SU-DHL-6 (cell line): Measurements from ENCODE around the gene TLR9.

Source experiments
- H2AFZ ChIP-seq: fragments of 200-600 bp; sonication (generic); 2 replicates; pipeline ENCODE4 v1.6.1; 2014; ENCODE audit warnings: low read depth, mild to moderate bottlenecking, moderate library complexity, mixed read lengths, antibody characterized with exemption, low read length; ENCODE audit not compliant: severe bottlenecking
- H3F3A ChIP-seq: fragments of 200-600 bp; shearing (Covaris generic); 2 replicates; pipeline ENCODE4 v1.6.0; 2016; ENCODE audit warnings: antibody characterized with exemption, mild to moderate bottlenecking; ENCODE audit not compliant: insufficient read depth
- H3K27ac ChIP-seq: fragments of 200-600 bp; sonication (generic); 2 replicates; pipeline ENCODE4 v1.5.1; 2016; ENCODE audit warnings: low read depth, mild to moderate bottlenecking, low read length, moderate library complexity, mixed read lengths
- H3K27me3 ChIP-seq: fragments of 200-600 bp; sonication (generic), shearing (Covaris generic); 2 replicates; pipeline ENCODE4 v1.6.0; 2014; ENCODE audit warnings: mild to moderate bottlenecking, low read length
- H3K36me3 ChIP-seq: fragments of 200-600 bp; sonication (generic); 2 replicates; pipeline ENCODE4 v1.6.1; 2014; ENCODE audit warnings: mild to moderate bottlenecking, low read length, mixed read lengths
- H3K4me2 ChIP-seq: fragments of 300-600, 200-600 bp; shearing (Covaris generic), sonication (generic); 2 replicates; pipeline ENCODE4 v1.6.0; 2014; ENCODE audit warnings: low read length, low read depth, mild to moderate bottlenecking; ENCODE audit not compliant: poor library complexity, severe bottlenecking
- H3K4me3 ChIP-seq: fragments of 200-600 bp; sonication (generic); 2 replicates; pipeline ENCODE4 v1.5.1; 2014; ENCODE audit warnings: antibody characterized with exemption, low read length, mild to moderate bottlenecking, mixed read lengths; ENCODE audit not compliant: insufficient read depth, poor library complexity, severe bottlenecking
- H3K79me2 ChIP-seq: fragments of 200-600 bp; sonication (generic); 2 replicates; pipeline ENCODE4 v1.6.1; 2014; ENCODE audit warnings: mild to moderate bottlenecking, low read length, moderate library complexity; ENCODE audit not compliant: insufficient read depth
- H3K9ac ChIP-seq: fragments of 200-600 bp; sonication (generic); 2 replicates; pipeline ENCODE4 v1.7.0; 2014; ENCODE audit warnings: mild to moderate bottlenecking, low read length
- H3K9me2 ChIP-seq: fragments of 200-600 bp; sonication (generic); replicated peaks from 2 replicates; pipeline ENCODE4 v1.6.1; 2014; ENCODE audit warnings: low read length; ENCODE audit not compliant: insufficient read depth
- H3K9me3 ChIP-seq: fragments of 200-600 bp; sonication (generic); 2 replicates; pipeline ENCODE4 v1.6.1; 2014; ENCODE audit warnings: low read length, mixed read lengths; ENCODE audit not compliant: insufficient read depth
- H4K20me1 ChIP-seq: fragments of 200-600 bp; sonication (generic); 2 replicates; pipeline ENCODE4 v1.6.1; 2014; ENCODE audit warnings: low read depth, mild to moderate bottlenecking, antibody characterized with exemption, low read length, moderate library complexity, mixed read lengths
- CTCF ChIP-seq: fragments of 200-600 bp; sonication (generic); IDR thresholded peaks from one replicate; pipeline ENCODE4 v1.5.1; 2017; ENCODE audit warnings: antibody characterized with exemption, mild to moderate bottlenecking, low read length, moderate library complexity; ENCODE audit not compliant: insufficient read depth, poor library complexity, severe bottlenecking
- EZH2phosphoT487 ChIP-seq: fragments of 200-600 bp; sonication (generic), shearing (Covaris generic); conservative IDR thresholded peaks from 2 replicates; pipeline ENCODE4 v1.6.1; 2018; ENCODE audit warnings: mild to moderate bottlenecking, antibody characterized with exemption, low read length, moderate library complexity, mixed read lengths

TLR9 gene

GRCh38 chr3:52213005-52213404 is 12.4 kb downstream of the TLR9 start:
- Histone ChIP-seq H3K27me3 (no peaks in the 10 kb centered on the region), H3K4me2 (no peak overlapping the region), H3K9me2 (no peaks in the 10 kb centered on the region), H3K36me3 (peaks cover 13% of the 10 kb centered on the region; the same call in 1 of the 2 replicates), H3K9ac (no peak overlapping the region), H3K27ac (no peak overlapping the region), H3K9me3 (no peaks in the 10 kb centered on the region), H3K79me2 (no peaks in the 10 kb centered on the region), H3F3A (no peaks in the 10 kb centered on the region), H2AFZ (no peak overlapping the region), H4K20me1 (no peaks in the 10 kb centered on the region), H3K4me3 (no peak overlapping the region)
- TF ChIP-seq CTCF (no peak), EZH2phosphoT487 (no peak)

- H3K27me3 ChIP-seq, result no peaks in the 10 kb centered on the region
- H3K79me2 ChIP-seq, result no peaks in the 10 kb centered on the region
- H3K4me2 ChIP-seq, result no peak overlapping the region
- H3K4me3 ChIP-seq, result no peak overlapping the region
- no peak overlapping the region for H2AFZ ChIP-seq
- TF ChIP-seq EZH2phosphoT487 (no peak), CTCF (no peak)
- H3K27ac ChIP-seq, result no peak overlapping the region
- H3K9ac ChIP-seq, result no peak overlapping the region
- H3K36me3 ChIP-seq, result peaks cover 22% of the 10 kb centered on the region; the same call in 1 of the 2 replicates
- H4K20me1 ChIP-seq, result no peaks in the 10 kb centered on the region
- H3K9me3 ChIP-seq, result no peaks in the 10 kb centered on the region
- no peaks in the 10 kb centered on the region for H3F3A ChIP-seq
- H3K9me2 ChIP-seq, result no peaks in the 10 kb centered on the region
These were observed 14.1 kb downstream of the TLR9 start for GRCh38 chr3:52211268-52211891.

GRCh38 chr3:52210550-52211046 is 14.8 kb downstream of the TLR9 start:
- no peak overlapping the region for H2AFZ ChIP-seq
- no peaks in the 10 kb centered on the region for H3K9me3 ChIP-seq
- no peak overlapping the region for H3K27ac ChIP-seq
- H4K20me1 ChIP-seq, result no peaks in the 10 kb centered on the region
- TF ChIP-seq EZH2phosphoT487 (no peak), CTCF (no peak)
- no peaks in the 10 kb centered on the region for H3K9me2 ChIP-seq
- H3F3A ChIP-seq, result no peaks in the 10 kb centered on the region
- H3K9ac ChIP-seq, result no peak overlapping the region
- no peak overlapping the region for H3K4me3 ChIP-seq
- no peak overlapping the region for H3K4me2 ChIP-seq
- H3K27me3 ChIP-seq, result no peaks in the 10 kb centered on the region
- peaks cover 28% of the 10 kb centered on the region for H3K36me3 ChIP-seq
- no peaks in the 10 kb centered on the region for H3K79me2 ChIP-seq
